WTC11 (cell line): Measurements from ENCODE around the gene WNT8A.

Experiments used
- EMX1 ChIP-seq: fragments of 250-450 bp; sonication (Bioruptor Pico); IDR thresholded peaks from 2 replicates; pipeline ENCODE4 v1.8.0; 2021; ENCODE audit warnings: mild to moderate bottlenecking
- GABPB1 ChIP-seq: sonication (generic); formaldehyde crosslinking; IDR thresholded peaks from 2 replicates; pipeline ENCODE4 v1.8.1; 2023; ENCODE audit warnings: mild to moderate bottlenecking, missing genetic modification reagents
- IRF2 ChIP-seq: sonication (generic); formaldehyde crosslinking; IDR thresholded peaks from 2 replicates; pipeline ENCODE4 v1.8.0; 2022; ENCODE audit warnings: low read depth, missing genetic modification reagents, borderline replicate concordance
- JUN ChIP-seq: sonication (generic); formaldehyde crosslinking; IDR thresholded peaks from 2 replicates; pipeline ENCODE4 v1.8.0; 2023; ENCODE audit warnings: mild to moderate bottlenecking, missing genetic modification reagents
- NFE2L1 ChIP-seq: sonication (generic); formaldehyde crosslinking; IDR thresholded peaks from 2 replicates; pipeline ENCODE4 v1.8.1; 2023; ENCODE audit warnings: missing genetic modification reagents
- ZNF121 ChIP-seq: sonication (generic); formaldehyde crosslinking; IDR thresholded peaks from 2 replicates; pipeline ENCODE4 v1.8.0; 2023; ENCODE audit warnings: missing genetic modification reagents
- TF ChIP-seq, protein P1 (sequence below): fragments of 250-450 bp; sonication (Bioruptor Pico); IDR thresholded peaks from 2 replicates; pipeline ENCODE4 v2.1.2; 2022; ENCODE audit warnings: mild to moderate bottlenecking, moderate library complexity
- TF ChIP-seq, protein P2 (sequence below): fragments of 200-600 bp; IDR thresholded peaks from 2 replicates; pipeline ENCODE4 v1.8.0; 2022; ENCODE audit warnings: antibody characterized with exemption
- TF ChIP-seq, protein P3 (sequence below): sonication (generic); formaldehyde crosslinking; IDR thresholded peaks from 2 replicates; pipeline ENCODE4 v1.8.1; 2022; ENCODE audit warnings: low read depth, missing genetic modification reagents, borderline replicate concordance
- TF ChIP-seq, protein P4 (sequence below): sonication (generic); formaldehyde crosslinking; IDR thresholded peaks from 2 replicates; pipeline ENCODE4 v1.8.0; 2022; ENCODE audit warnings: mild to moderate bottlenecking, missing genetic modification reagents
- TF ChIP-seq, protein P5 (sequence below): fragments of 250-450 bp; sonication (Bioruptor Pico); IDR thresholded peaks from 2 replicates; pipeline ENCODE4 v1.9.0; 2021; ENCODE audit warnings: mild to moderate bottlenecking

DNA sequence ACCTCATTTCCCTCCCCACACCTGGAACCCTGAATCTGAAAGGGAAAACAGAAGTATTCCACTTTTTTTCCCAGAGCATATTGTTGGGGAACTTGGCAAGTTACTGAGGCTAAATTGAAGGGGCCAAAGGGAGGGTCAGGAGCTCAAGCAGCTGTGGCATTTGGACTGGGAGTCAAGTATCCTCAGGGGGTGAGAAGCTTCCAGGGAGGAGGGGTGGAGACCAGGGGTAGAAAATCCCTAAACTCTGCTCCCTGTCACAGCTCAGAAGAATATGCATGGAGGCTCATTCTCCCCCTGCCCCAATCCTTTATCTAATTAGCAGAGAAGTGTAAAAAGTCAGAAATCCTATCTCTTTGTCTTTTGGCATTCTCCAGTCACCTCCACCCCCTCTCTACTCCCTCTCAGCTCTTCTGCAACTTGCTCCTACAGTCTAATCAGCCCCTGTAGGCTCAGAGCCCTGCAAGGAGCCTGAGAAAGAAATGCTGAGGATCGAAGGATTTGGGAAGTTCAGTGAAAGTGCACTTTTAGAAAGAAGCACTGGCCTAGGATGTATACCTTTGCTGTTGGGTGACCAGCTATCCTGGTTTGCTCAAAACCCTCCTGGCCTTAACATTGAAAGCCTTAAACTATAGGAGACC lies 5.7 kb upstream of the WNT8A start:
- TF ChIP-seq, protein P1, sequence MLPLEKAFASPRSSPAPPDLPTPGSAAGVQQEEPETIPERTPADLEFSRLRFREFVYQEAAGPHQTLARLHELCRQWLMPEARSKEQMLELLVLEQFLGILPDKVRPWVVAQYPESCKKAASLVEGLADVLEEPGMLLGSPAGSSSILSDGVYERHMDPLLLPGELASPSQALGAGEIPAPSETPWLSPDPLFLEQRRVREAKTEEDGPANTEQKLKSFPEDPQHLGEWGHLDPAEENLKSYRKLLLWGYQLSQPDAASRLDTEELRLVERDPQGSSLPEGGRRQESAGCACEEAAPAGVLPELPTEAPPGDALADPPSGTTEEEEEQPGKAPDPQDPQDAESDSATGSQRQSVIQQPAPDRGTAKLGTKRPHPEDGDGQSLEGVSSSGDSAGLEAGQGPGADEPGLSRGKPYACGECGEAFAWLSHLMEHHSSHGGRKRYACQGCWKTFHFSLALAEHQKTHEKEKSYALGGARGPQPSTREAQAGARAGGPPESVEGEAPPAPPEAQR (CRISPR knock-in tag), result no peak
- TF ChIP-seq, protein P2, sequence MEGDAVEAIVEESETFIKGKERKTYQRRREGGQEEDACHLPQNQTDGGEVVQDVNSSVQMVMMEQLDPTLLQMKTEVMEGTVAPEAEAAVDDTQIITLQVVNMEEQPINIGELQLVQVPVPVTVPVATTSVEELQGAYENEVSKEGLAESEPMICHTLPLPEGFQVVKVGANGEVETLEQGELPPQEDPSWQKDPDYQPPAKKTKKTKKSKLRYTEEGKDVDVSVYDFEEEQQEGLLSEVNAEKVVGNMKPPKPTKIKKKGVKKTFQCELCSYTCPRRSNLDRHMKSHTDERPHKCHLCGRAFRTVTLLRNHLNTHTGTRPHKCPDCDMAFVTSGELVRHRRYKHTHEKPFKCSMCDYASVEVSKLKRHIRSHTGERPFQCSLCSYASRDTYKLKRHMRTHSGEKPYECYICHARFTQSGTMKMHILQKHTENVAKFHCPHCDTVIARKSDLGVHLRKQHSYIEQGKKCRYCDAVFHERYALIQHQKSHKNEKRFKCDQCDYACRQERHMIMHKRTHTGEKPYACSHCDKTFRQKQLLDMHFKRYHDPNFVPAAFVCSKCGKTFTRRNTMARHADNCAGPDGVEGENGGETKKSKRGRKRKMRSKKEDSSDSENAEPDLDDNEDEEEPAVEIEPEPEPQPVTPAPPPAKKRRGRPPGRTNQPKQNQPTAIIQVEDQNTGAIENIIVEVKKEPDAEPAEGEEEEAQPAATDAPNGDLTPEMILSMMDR, result no peak
- TF ChIP-seq, protein P3, sequence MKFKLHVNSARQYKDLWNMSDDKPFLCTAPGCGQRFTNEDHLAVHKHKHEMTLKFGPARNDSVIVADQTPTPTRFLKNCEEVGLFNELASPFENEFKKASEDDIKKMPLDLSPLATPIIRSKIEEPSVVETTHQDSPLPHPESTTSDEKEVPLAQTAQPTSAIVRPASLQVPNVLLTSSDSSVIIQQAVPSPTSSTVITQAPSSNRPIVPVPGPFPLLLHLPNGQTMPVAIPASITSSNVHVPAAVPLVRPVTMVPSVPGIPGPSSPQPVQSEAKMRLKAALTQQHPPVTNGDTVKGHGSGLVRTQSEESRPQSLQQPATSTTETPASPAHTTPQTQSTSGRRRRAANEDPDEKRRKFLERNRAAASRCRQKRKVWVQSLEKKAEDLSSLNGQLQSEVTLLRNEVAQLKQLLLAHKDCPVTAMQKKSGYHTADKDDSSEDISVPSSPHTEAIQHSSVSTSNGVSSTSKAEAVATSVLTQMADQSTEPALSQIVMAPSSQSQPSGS, result no peak
- TF ChIP-seq IRF2, result no peak
- TF ChIP-seq GABPB1 (CRISPR knock-in tag), result no peak
- TF ChIP-seq JUN (CRISPR knock-in tag), result no peak
- no peak for TF ChIP-seq EMX1
- TF ChIP-seq, protein P4, sequence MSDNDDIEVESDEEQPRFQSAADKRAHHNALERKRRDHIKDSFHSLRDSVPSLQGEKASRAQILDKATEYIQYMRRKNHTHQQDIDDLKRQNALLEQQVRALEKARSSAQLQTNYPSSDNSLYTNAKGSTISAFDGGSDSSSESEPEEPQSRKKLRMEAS (CRISPR knock-in tag), result no peak
- no peak for TF ChIP-seq NFE2L1 (CRISPR knock-in tag)
- TF ChIP-seq ZNF121 (CRISPR knock-in tag), result no peak
- TF ChIP-seq, protein P5, sequence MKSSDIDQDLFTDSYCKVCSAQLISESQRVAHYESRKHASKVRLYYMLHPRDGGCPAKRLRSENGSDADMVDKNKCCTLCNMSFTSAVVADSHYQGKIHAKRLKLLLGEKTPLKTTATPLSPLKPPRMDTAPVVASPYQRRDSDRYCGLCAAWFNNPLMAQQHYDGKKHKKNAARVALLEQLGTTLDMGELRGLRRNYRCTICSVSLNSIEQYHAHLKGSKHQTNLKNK, result no peak
